Keratinocyte (primary cell): Measurements from ENCODE around the gene ATXN8OS. TPM values are rescaled to one million over a fixed set of nuclear protein-coding genes. Genes with fewer than 3 reads are reported as not detected.
"Not testable (repeated sequence)": the region's sequence is repeated elsewhere in the genome, so short reads cannot be mapped to it uniquely, and the experiment has no call there.

Experiments used
- DNase-seq: peaks from one replicate; pipeline ENCODE4 v3.0.0-alpha.2; 2011; ENCODE audit warnings: low read depth, missing footprints, low spot score
- FAIRE-seq: peaks from 2 replicates; lab custom pipeline; 2011; peaks lifted over from hg19 to GRCh38; lab: Jason Lieb, UNC
- H2AFZ ChIP-seq: 2 replicates; pipeline ENCODE4 v1.6.0; 2012; ENCODE audit warnings: low read length, control low read depth, inconsistent platforms; ENCODE audit not compliant: control insufficient read depth
- H3K27ac ChIP-seq: 2 replicates; pipeline ENCODE4 v1.5.1; 2011; ENCODE audit warnings: low read length; ENCODE audit not compliant: control insufficient read depth, insufficient read depth
- H3K27me3 ChIP-seq: 3 replicates; pipeline ENCODE4 v1.6.0; 2011; ENCODE audit warnings: low read length; ENCODE audit not compliant: control insufficient read depth, insufficient read depth; ENCODE audit errors: extremely low read depth
- H3K36me3 ChIP-seq, 2 experiments: 2 replicates in 1 of 2; 3 replicates in 1 of 2; pipeline ENCODE4 v1.5.1; 2011; ENCODE audit warnings: low read length in 2 of 2, mild to moderate bottlenecking in 1 of 2; ENCODE audit not compliant: control insufficient read depth in 2 of 2, insufficient read depth in 2 of 2; ENCODE audit errors: extremely low read depth in 1 of 2
- H3K4me1 ChIP-seq: 3 replicates; pipeline ENCODE4 v1.5.1; 2011; ENCODE audit warnings: low read length; ENCODE audit not compliant: control insufficient read depth, insufficient read depth; ENCODE audit errors: extremely low read depth
- H3K4me2 ChIP-seq: 3 replicates; pipeline ENCODE4 v1.6.0; 2011; ENCODE audit warnings: low read depth, low read length; ENCODE audit not compliant: control insufficient read depth, insufficient read depth; ENCODE audit errors: extremely low read depth
- H3K4me3 ChIP-seq, 3 experiments: fragments of 200-600 bp in 1 of 3; sonication (generic) in 1 of 3; 2 replicates in 2 of 3; 3 replicates in 1 of 3; pipeline ENCODE4 v1.5.1; 2011 to 2016; ENCODE audit warnings: low read length in 3 of 3, mild to moderate bottlenecking in 3 of 3, control low read depth in 2 of 3, inconsistent platforms in 1 of 3, low read depth in 1 of 3, mixed read lengths in 1 of 3, mixed run types in 1 of 3, moderate library complexity in 1 of 3; ENCODE audit not compliant: control insufficient read depth in 2 of 3, insufficient read depth in 2 of 3; ENCODE audit errors: extremely low read depth in 1 of 3
- H3K79me2 ChIP-seq: 2 replicates; pipeline ENCODE4 v1.6.0; 2012; ENCODE audit warnings: low read length; ENCODE audit not compliant: control insufficient read depth, insufficient read depth
- H3K9ac ChIP-seq: 3 replicates; pipeline ENCODE4 v1.6.0; 2011; ENCODE audit warnings: low read length; ENCODE audit not compliant: control insufficient read depth, insufficient read depth; ENCODE audit errors: extremely low read depth
- H3K9me1 ChIP-seq: 3 replicates; pipeline ENCODE4 v1.6.0; 2011; ENCODE audit warnings: low read length; ENCODE audit not compliant: control insufficient read depth, insufficient read depth; ENCODE audit errors: extremely low read depth
- H3K9me3 ChIP-seq: 2 replicates; pipeline ENCODE4 v1.5.1; 2012; ENCODE audit warnings: low read depth, low read length; ENCODE audit not compliant: control insufficient read depth
- H4K20me1 ChIP-seq: 3 replicates; pipeline ENCODE4 v1.6.0; 2011; ENCODE audit warnings: low read length; ENCODE audit not compliant: control insufficient read depth, insufficient read depth; ENCODE audit errors: extremely low read depth
- CTCF ChIP-seq, 3 experiments: IDR thresholded peaks in 1 of 3; conservative IDR thresholded peaks in 1 of 3; optimal IDR thresholded peaks in 1 of 3; 2 replicates in 2 of 3; 3 replicates in 1 of 3; pipeline versions ENCODE3 to v1.5.1; 2011; ENCODE audit warnings: low read length in 3 of 3, mild to moderate bottlenecking in 3 of 3, moderate library complexity in 2 of 3, control low read depth in 1 of 3, inconsistent platforms in 1 of 3; ENCODE audit not compliant: insufficient read depth in 2 of 3; ENCODE audit errors: extremely low read depth in 1 of 3
- EZH2 ChIP-seq: IDR thresholded peaks from one replicate; pipeline ENCODE4 v1.6.1; 2012; ENCODE audit warnings: inconsistent platforms, mild to moderate bottlenecking, low read length, moderate library complexity
- dilution Hi-C: fragments of 300-500 bp; cut with MboI; formaldehyde crosslinking; loops from one replicate; pipeline ENCODE4 v1.7.0; 2020; ENCODE audit warnings: low sequenced_read_pairs; ENCODE audit not compliant: extremely low pct_ligation_motif_present
- polyA plus RNA-seq, 5 experiments: library from polyadenylated mRNA; depleted of rRNA in 3 of 5; stranded (reverse) in 3 of 5; stranded (forward) in 1 of 5; unstranded in 1 of 5; fragments of >200 nt; gene quantifications; 1 replicate in 1 of 5; 2 replicates in 3 of 5; 3 replicates in 1 of 5; pipeline versions ENCODE4 v1.2.1 to v1.2.3, GENCODE V29; 2011 to 2012; ENCODE audit warnings: missing spikeins in 2 of 5, low read depth in 1 of 5, low replicate concordance in 1 of 5

The ATXN8OS gene
- polyA plus RNA-seq, 1 donor (not counting 4 experiments of a cell fraction or from before 2014, with no cell fraction given), result not detected

- H2AFZ ChIP-seq, result no peak overlapping the region
- H3K4me3 ChIP-seq, result no peak overlapping the region
- no peak overlapping the region for H3K9ac ChIP-seq
- FAIRE-seq (no peak), DNase-seq (no peak)
- H3K27ac ChIP-seq, result no peak overlapping the region
- no peaks in the 10 kb centered on the region for H3K9me3 ChIP-seq
- no peaks in the 10 kb centered on the region for H3K9me1 ChIP-seq
- dilution Hi-C loops, result no loop called here
- H3K27me3 ChIP-seq, result no peaks in the 10 kb centered on the region
- no peaks in the 10 kb centered on the region for H3K36me3 ChIP-seq
- no peaks in the 10 kb centered on the region for H3K79me2 ChIP-seq
- H4K20me1 ChIP-seq, result no peaks in the 10 kb centered on the region
- TF ChIP-seq CTCF (optimal IDR thresholded peaks at IDR 0.05 in 1 of 3, IDR thresholded peaks at IDR 0.05 in 1 of 3, conservative IDR thresholded peaks at IDR 0.05 in 1 of 3; ENCODE audit: extremely low read depth in 1 of 3, insufficient read depth in 2 of 3, low read length in 3 of 3), result no peak
- no peak for TF ChIP-seq EZH2
- no peak overlapping the region for H3K4me2 ChIP-seq
- H3K4me1 ChIP-seq, result no peaks in the 10 kb centered on the region
Observed at GRCh38 chr13:70125693-70126092, 18.1 kb downstream of the ATXN8OS start.

GRCh38 chr13:70128098-70128497, 20.5 kb downstream of the ATXN8OS start:
- no peak for FAIRE-seq
- dilution Hi-C loops, result no loop called here

GRCh38 chr13:70142658-70143057, 35.0 kb downstream of the ATXN8OS start:
- H4K20me1 ChIP-seq, H3K36me3 ChIP-seq, H3K9me3 ChIP-seq, H3K9me1 ChIP-seq, H3K4me3 ChIP-seq, FAIRE-seq, H3K4me2 ChIP-seq, H3K9ac ChIP-seq, dilution Hi-C loops, H3K79me2 ChIP-seq, H3K27me3 ChIP-seq, H3K27ac ChIP-seq, H2AFZ ChIP-seq, DNase-seq, H3K4me1 ChIP-seq: not testable (repeated sequence)

More at GRCh38 chr13:70128098-70128497, 20.5 kb downstream of the ATXN8OS start:
- H3K36me3 ChIP-seq, result no peaks in the 10 kb centered on the region
- no peak for DNase-seq
- TF ChIP-seq CTCF (optimal IDR thresholded peaks at IDR 0.05 in 1 of 3, IDR thresholded peaks at IDR 0.05 in 1 of 3, conservative IDR thresholded peaks at IDR 0.05 in 1 of 3; ENCODE audit: extremely low read depth in 1 of 3, insufficient read depth in 2 of 3, low read length in 3 of 3) (no peak), EZH2 (no peak)
- H4K20me1 ChIP-seq, result no peaks in the 10 kb centered on the region
- H3K4me2 ChIP-seq, result no peak overlapping the region
- H3K4me3 ChIP-seq, result no peak overlapping the region
- H3K27ac ChIP-seq, result no peak overlapping the region
- no peaks in the 10 kb centered on the region for H3K4me1 ChIP-seq
- no peaks in the 10 kb centered on the region for H3K9me1 ChIP-seq
- H2AFZ ChIP-seq, result no peak overlapping the region
- no peak overlapping the region for H3K9ac ChIP-seq
- no peaks in the 10 kb centered on the region for H3K79me2 ChIP-seq
- H3K9me3 ChIP-seq, result no peaks in the 10 kb centered on the region
- no peaks in the 10 kb centered on the region for H3K27me3 ChIP-seq
